KBM-7 (cell line): ENCODE data around the gene CD99L2.

ENCODE experiments used
- DNase-seq: peaks from one replicate; pipeline ENCODE4 v3.0.0-alpha.2; 2015
- in situ Hi-C: fragments of 300-500 bp; cut with MboI; formaldehyde crosslinking; loops from 2 replicates; pipeline ENCODE4 v1.14.3; 2020; ENCODE audit warnings: low sequenced_read_pairs, low pct_unique_long_range_greater_than_20kb, mixed read lengths

CD99L2 gene

GRCh38 chrX:150868625-150869024 lies 29.8 kb downstream of the CD99L2 start:
- DNase-seq = no peak
- in situ Hi-C loops = no loop called here

DNA sequence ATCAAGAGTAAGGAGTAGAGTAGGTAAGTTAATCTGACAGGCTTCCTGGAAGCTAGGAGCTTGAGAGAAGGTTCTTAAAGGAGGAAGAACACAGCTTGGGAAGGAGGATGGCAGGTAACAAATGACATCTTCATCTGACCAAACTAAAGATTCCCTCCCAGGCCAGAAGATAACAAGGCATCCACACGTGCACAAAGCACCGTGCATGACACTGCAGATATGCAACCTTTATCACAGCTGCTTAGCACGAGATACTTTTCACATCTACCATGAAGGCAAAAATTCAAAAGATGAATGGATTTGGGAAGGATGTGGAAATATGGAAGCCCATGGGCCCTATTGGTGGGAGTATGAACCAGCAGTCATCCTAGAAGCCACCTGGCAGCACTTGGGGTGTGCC lies 34.3 kb downstream of the CD99L2 start:
- no peak for DNase-seq
- in situ Hi-C loops = no loop called here

GRCh38 chrX:150863191-150863590 lies 35.3 kb downstream of the CD99L2 start:
- DNase-seq = no peak
- in situ Hi-C loops = no loop called here

DNA sequence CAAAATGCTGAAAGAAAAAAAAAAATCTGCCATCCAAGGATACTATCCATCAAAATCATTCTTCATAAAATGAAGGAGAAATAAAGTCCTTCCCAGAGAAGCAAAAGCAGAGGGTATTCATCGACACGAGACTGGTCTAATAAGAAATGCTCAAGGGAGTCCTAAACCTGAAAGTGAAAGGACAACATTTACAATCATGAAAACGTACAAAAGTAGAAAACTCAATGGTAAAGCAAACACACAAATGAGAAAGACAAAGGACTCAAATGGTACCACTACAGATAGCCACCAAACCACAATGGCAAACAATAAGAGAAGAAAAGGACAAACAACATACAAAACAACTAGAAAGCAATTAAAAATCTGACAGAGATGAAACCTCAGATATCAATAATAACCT lies 41.0 kb downstream of the CD99L2 start:
- DNase-seq = no peak
- in situ Hi-C loops = no loop called here

DNA sequence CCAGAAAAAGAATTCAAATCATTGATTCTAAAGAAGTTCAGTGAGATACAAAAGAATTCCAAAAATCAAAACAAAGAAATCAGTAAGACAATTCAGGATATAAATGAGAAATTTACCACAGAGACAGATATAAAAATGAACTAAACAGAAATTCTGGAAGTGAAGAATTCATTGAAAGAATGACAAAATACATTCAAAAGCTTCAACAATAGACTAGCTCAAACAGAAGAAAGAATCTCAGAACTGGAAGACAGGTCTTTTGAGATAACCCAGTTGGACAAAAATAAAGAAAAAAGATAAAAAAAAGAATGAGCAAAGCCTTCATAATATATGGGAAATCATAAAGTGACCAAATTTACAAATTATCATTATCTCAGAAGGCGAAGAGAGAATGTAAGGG lies 41.7 kb downstream of the CD99L2 start:
- in situ Hi-C loops = no loop called here
- DNase-seq = no peak

DNA sequence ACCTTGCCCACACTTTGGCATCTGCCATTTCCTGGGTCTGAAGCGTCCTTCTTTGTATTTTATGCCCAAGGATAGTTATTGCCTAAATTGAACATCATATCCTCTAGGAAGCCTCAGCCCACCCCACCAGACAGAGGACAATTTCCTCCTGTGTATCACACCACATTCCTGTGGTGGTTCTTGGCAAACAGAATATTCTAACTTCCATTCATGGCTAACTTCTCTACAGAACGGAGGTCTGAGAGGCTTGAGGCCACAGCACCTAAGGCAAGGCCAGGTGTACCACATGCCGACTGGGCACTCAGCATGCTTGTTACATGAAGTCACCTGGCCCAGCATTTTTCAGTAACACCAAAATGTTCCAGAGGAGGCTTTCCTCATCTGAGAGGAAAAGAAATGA lies 42.4 kb downstream of the CD99L2 start:
- DNase-seq = no peak

DNA sequence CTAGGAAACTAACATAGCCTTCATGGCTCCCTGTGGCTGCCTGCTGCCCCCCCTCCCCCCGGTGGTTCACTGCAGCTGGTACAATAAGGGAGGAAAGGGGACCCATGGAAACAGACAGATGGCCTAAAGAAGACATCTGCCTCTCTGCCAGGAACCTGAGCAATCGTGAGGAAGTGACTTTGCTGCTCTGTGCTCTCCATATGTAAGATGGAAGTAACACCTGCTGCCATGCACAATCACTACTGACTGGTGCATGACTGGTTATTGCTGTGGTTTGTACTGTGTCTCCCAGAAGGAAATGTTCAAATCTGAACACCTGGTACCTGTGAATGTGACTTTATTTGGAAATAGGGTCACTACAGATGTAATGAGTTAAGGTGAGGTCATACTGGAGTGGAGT lies 43.6 kb downstream of the CD99L2 start:
- in situ Hi-C loops = no loop called here
- no peak for DNase-seq

More for the DNA sequence above, 42.4 kb downstream of the CD99L2 start:
- in situ Hi-C loops = no loop called here

- in situ Hi-C loops = no loop called here
- no peak for DNase-seq
Observed at GRCh38 chrX:150849996-150850720, 48.3 kb downstream of the CD99L2 start.

GRCh38 chrX:150849486-150849885 lies 49.0 kb downstream of the CD99L2 start:
- in situ Hi-C loops = no loop called here
- DNase-seq = no peak

- peak; percentile 85 for DNase-seq
- in situ Hi-C loops = no loop called here
Observed at GRCh38 chrX:150848914-150849365, 49.5 kb downstream of the CD99L2 start.

DNA sequence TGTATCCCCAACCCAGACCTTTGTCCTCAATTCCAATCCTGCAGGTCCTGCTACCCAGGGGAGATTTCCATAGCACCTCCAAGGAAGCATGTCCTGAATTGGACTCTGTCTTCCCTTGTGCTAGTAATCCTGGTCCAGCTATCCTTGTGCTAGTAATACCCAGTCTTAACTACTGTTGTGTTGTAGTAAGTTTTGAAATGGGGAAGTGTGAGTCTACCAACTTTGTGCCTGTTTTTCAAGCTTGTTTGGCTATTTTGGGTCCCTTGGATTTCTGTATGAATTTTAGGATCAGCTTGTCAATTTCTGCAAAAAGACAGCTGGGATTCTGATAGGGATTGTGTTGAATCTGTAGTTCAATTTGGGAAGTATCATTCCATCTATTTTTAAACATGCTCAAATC lies 51.4 kb downstream of the CD99L2 start:
- in situ Hi-C loops = no loop called here
- peak; percentile 29 for DNase-seq

- in situ Hi-C loops = no loop called here
- no peak for DNase-seq
Observed at GRCh38 chrX:150846130-150846529, 52.3 kb downstream of the CD99L2 start.

- in situ Hi-C loops = no loop called here
- DNase-seq = no peak
Observed at GRCh38 chrX:150845091-150845490, 53.4 kb downstream of the CD99L2 start.

DNA sequence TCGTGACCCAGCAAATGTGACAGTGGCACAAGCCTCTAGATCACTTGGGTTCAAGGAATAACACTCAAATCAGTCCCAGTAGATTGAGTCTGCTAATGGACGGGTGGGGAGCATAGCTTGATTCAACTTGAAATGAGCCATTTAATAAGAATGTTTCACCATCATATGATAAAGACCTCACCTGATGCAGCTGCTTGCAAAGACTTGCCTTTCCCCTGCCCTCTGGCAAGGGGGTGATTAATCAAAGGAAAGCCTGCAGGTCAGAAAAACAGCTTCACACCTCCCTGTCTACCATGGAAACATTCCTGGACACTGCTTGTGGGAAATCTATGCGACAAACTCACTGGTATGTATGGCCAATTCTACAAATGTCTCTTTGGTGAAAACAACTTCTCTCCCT lies 54.5 kb downstream of the CD99L2 start:
- no peak for DNase-seq
- in situ Hi-C loops = no loop called here

DNA sequence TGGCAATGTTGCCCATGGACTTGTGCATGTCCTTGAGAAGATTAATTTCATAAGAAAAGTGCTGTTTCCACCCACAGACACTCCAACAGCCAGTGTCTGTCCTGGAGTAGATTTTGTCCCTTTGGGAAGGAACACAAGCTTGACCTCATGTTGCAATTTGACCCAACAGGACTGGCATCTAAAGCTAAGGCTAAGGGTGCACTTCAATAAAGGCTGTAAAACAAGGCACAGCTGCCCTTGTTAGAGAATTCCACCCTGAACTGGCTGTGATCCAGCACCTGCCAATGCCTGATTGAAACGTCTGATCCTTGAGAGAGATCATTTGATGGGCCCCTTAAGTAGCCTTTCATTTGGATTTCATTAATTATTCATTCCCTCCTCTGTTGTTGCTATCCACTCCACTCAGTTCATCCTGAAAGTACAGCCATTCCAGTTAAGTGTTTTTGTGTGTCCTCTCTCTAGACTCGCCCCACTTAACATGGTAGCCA lies 56.2 kb downstream of the CD99L2 start:
- DNase-seq = no peak
- in situ Hi-C loops = no loop called here

DNA sequence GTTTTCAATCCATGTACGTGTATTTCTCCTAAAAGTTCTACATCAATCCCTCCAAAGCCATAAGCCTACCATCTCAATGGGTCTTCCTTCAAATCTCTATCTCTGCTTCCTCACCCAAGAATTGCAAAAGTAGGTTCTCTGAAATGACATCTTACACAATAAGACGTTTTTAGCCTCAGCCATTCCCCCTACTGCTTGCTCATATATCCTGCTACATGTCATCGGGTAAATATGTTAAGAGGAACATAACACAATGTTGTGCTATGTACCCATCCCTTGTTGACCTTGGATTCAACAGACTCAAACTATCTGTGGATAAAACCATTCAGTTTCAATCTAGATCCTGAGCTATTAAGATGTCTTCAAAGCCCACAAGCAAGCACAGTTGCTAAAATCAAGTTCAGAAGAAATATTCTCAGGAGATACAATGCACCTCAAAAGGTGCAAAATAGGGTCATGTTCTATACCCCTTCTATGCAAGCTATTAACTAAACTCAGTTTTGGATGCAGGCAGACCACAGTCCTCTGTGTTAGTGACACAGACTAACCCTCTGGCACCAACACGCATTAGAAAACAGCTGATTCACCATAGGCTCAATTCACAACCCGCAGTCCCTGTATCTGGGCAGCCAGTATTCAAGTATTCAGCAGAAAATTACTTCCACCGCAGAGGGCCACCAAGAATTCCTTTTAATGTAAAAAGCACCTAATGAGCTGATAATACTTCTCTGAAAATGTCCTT lies 56.8 kb downstream of the CD99L2 start:
- in situ Hi-C loops = no loop called here
- DNase-seq = no peak

DNA sequence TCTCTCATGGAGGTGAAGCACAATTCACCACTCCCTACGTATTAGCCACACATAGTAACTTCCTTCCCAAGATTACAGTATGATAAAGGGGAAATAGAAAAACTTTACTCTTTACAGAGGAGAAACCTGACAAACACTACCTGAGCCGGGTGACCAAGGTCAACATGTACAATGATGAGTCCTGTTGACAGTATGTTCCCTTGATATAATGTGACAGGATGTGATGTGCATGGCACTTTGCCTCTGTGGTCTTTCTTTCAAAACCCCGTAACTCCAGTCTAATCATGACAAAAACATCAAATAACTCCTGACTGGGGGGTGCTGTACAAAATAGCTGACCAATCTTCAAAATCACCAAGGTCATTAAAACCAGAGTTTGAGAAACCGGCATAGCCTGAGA lies 60.6 kb downstream of the CD99L2 start:
- DNase-seq = no peak
- in situ Hi-C loops = no loop called here

- in situ Hi-C loops = no loop called here
- no peak for DNase-seq
Observed at GRCh38 chrX:150834695-150835094, 63.8 kb downstream of the CD99L2 start.

GRCh38 chrX:150833454-150834056 lies 64.9 kb downstream of the CD99L2 start:
- DNase-seq = no peak
- in situ Hi-C loops = no loop called here

- DNase-seq = no peak
- in situ Hi-C loops = no loop called here
Observed at GRCh38 chrX:150831863-150832262, 66.6 kb downstream of the CD99L2 start.
